OCI-LY3 (cell line): ENCODE results near the gene OTUD5.
"Not testable (repeated sequence)": the region's sequence is repeated elsewhere in the genome, so short reads cannot be mapped to it uniquely, and the experiment has no call there.

Experiments
- H2AFZ ChIP-seq: fragments of 200-600, 300-600 bp; shearing (Covaris generic); 2 replicates; pipeline ENCODE4 v1.6.0; 2014; ENCODE audit warnings: antibody characterized with exemption, low read depth, low read length
- H3K27ac ChIP-seq: fragments of 200-600, 300-600 bp; sonication (generic); 2 replicates; pipeline ENCODE4 v1.5.1; 2014; ENCODE audit warnings: mild to moderate bottlenecking, low read length, moderate library complexity, mixed read lengths
- H3K27me3 ChIP-seq: fragments of 200-600, 300-600 bp; sonication (generic); 2 replicates; pipeline ENCODE4 v1.6.1; 2014; ENCODE audit warnings: low read depth, low read length, mixed read lengths
- H3K36me3 ChIP-seq: fragments of 200-600, 300-600 bp; sonication (generic); replicated peaks from 2 replicates; pipeline ENCODE3; 2014; ENCODE audit warnings: low read depth, low read length, mixed read lengths
- H3K4me1 ChIP-seq: fragments of 300-600, 200-600 bp; sonication (generic); 2 replicates; pipeline ENCODE4 v1.6.1; 2014; ENCODE audit warnings: low read length, mixed read lengths
- H3K4me2 ChIP-seq: fragments of 200-600, 300-600 bp; sonication (generic); 2 replicates; pipeline ENCODE4 v1.6.1; 2014; ENCODE audit warnings: low read length, mixed read lengths
- H3K4me3 ChIP-seq: fragments of 300-600, 200-600 bp; sonication (generic); 2 replicates; pipeline ENCODE4 v1.5.1; 2014; ENCODE audit warnings: antibody characterized with exemption, mild to moderate bottlenecking, low read length, moderate library complexity
- H3K79me2 ChIP-seq: fragments of 300-600, 200-600 bp; shearing (Covaris generic); 2 replicates; pipeline ENCODE4 v1.6.1; 2014; ENCODE audit warnings: mild to moderate bottlenecking, low read length, mixed read lengths
- H3K9ac ChIP-seq: fragments of 300-600, 200-600 bp; shearing (Covaris generic); 2 replicates; pipeline ENCODE4 v1.6.0; 2014; ENCODE audit warnings: mild to moderate bottlenecking, low read length, moderate library complexity
- H3K9me3 ChIP-seq: fragments of 200-600, 300-600 bp; shearing (Covaris generic); 2 replicates; pipeline ENCODE4 v1.6.1; 2014; ENCODE audit warnings: low read length, mixed read lengths; ENCODE audit not compliant: insufficient read depth
- H4K20me1 ChIP-seq: fragments of 200-600, 300-600 bp; sonication (generic); 2 replicates; pipeline ENCODE4 v1.6.1; 2016; ENCODE audit warnings: low read length, mixed read lengths; ENCODE audit not compliant: insufficient read depth
- CTCF ChIP-seq: fragments of 200-600, 300-600 bp; sonication (generic); IDR thresholded peaks from 2 replicates; pipeline ENCODE4 v1.5.1; 2014; ENCODE audit warnings: antibody characterized with exemption, low read length, low read depth
- EZH2phosphoT487 ChIP-seq: fragments of 200-600 bp; shearing (Covaris generic); IDR thresholded peaks from 2 replicates; pipeline ENCODE4 v1.6.1; 2018; ENCODE audit warnings: antibody characterized with exemption, mixed run types, low read depth

Gene OTUD5

GRCh38 chrX:48883729-48884128, 73.7 kb downstream of the OTUD5 start:
- Histone ChIP-seq H3K27me3 (no peaks in the 10 kb centered on the region; the same call in 1 of the 2 replicates), H3K4me3 (no peak overlapping the region), H3K79me2 (no peaks in the 10 kb centered on the region), H3K36me3 (no peaks in the 10 kb centered on the region), H4K20me1 (no peaks in the 10 kb centered on the region), H3K4me2 (no peak overlapping the region), H3K27ac (no peak overlapping the region), H3K4me1 (no peaks in the 10 kb centered on the region), H3K9me3 (no peaks in the 10 kb centered on the region), H2AFZ (no peak overlapping the region), H3K9ac (no peak overlapping the region)
- TF ChIP-seq CTCF (no peak), EZH2phosphoT487 (no peak)

- H4K20me1 ChIP-seq, H2AFZ ChIP-seq, H3K36me3 ChIP-seq, H3K9ac ChIP-seq, H3K4me2 ChIP-seq, H3K9me3 ChIP-seq, H3K4me1 ChIP-seq, H3K79me2 ChIP-seq, H3K27me3 ChIP-seq, H3K27ac ChIP-seq, H3K4me3 ChIP-seq: not testable (repeated sequence)
These were observed 80.5 kb downstream of the OTUD5 start for GRCh38 chrX:48876944-48877343.
